MCF 10A (cell line): ENCODE measurements around the gene ZNF74. TPM values are rescaled to one million over a fixed set of nuclear protein-coding genes. Genes with fewer than 3 reads are reported as not detected.
"Not testable (repeated sequence)": the region's sequence is repeated elsewhere in the genome, so short reads cannot be mapped to it uniquely, and the experiment has no call there.

Experiments used
- BruUV-seq: library from RNA; stranded (reverse); fragments of 400-500 nt; replicated peaks from 2 replicates; lab custom pipeline; 2021; lab: Mats Ljungman, UMichigan
- CTCF ChIA-PET: fragments of 300-600 bp; sonication (Branson Sonifier 250); formaldehyde crosslinking; extraction: SDS; loops from one replicate; lab custom pipeline; 2021; ENCODE audit warnings: antibody characterized with exemption, inconsistent platforms; lab: Yijun Ruan, JAX
- POLR2A ChIA-PET: fragments of 300-600, 350-650 bp; sonication (Branson Sonifier 250); formaldehyde crosslinking; extraction: SDS; loops from one replicate; lab custom pipeline; 2020; ENCODE audit warnings: antibody characterized with exemption, inconsistent platforms; lab: Yijun Ruan, JAX
- DNase-seq: peaks from one replicate; pipeline ENCODE4 v3.0.0-alpha.2; 2018; ENCODE audit not compliant: unreplicated experiment
- H3K27ac Mint-ChIP-seq: one replicate; pipeline ENCODE4 v1.8.0; 2022; ENCODE audit warnings: mild to moderate bottlenecking, low read depth, mixed read lengths; ENCODE audit not compliant: unreplicated experiment
- H3K27me3 Mint-ChIP-seq: one replicate; pipeline ENCODE4 v1.8.0; 2022; ENCODE audit warnings: mixed read lengths; ENCODE audit not compliant: insufficient read depth, unreplicated experiment
- H3K36me3 Mint-ChIP-seq: one replicate; pipeline ENCODE4 v1.8.0; 2022; ENCODE audit warnings: mild to moderate bottlenecking, moderate library complexity, mixed read lengths; ENCODE audit not compliant: insufficient read depth, unreplicated experiment
- H3K4me1 Mint-ChIP-seq: one replicate; pipeline ENCODE4 v1.8.0; 2022; ENCODE audit warnings: mixed read lengths; ENCODE audit not compliant: insufficient read depth, unreplicated experiment
- H3K4me3 Mint-ChIP-seq: one replicate; pipeline ENCODE4 v1.8.0; 2022; ENCODE audit warnings: mild to moderate bottlenecking, moderate library complexity, mixed read lengths; ENCODE audit not compliant: unreplicated experiment
- H3K9me3 Mint-ChIP-seq: one replicate; pipeline ENCODE4 v1.8.0; 2022; ENCODE audit warnings: mixed read lengths; ENCODE audit not compliant: unreplicated experiment
- intact Hi-C: fragments of 100-400 bp; cut with micrococcal nuclease; formaldehyde crosslinking; loops from 2 replicates; pipeline ENCODE4 v1.14.1; 2022
- total RNA-seq: library from RNA; stranded (reverse); gene quantifications from 2 replicates; pipeline ENCODE4 v1.2.3, GENCODE V29; 2022
- TF ChIP-seq, protein P1 (sequence below): fragments of 200-600 bp; IDR thresholded peaks from one replicate; pipeline ENCODE4 v1.8.0; 2022; ENCODE audit warnings: antibody characterized with exemption, mild to moderate bottlenecking; ENCODE audit not compliant: unreplicated experiment

The ZNF74 gene
- total RNA-seq, 1 experiment from 2014 or later, result 10.4 TPM

DNA sequence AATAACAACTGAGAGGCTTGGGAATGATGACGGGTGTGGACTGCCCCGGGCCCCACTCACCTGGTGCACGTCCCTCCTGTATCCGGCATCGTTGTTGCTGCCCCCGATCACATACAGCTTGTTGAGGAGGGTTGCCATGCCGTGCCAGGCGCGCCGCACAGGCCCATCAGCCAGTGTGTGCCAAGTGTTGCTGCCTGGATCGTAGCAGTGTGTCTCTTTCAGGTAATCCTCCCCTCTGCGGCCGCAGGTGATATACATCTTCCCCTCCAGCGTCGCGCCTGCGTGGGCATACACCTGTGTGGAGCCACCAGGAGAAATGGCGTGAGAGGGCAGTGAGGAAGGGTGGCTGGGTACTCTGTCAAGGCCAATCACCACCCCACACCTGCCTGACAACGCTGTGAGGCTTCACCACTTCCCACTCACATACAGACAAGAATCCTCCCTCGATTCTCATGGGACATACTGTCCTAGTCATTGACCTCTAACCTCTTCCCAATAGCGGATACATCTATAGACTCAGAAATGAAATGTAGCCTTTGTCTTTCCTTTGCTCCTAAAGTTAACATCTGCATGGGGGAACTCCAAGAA lies 52.5 kb downstream of the ZNF74 start:
- H3K4me1 Mint-ChIP-seq, result no peaks in the 10 kb centered on the region
- ChIA-PET POLR2A (no interaction called here), CTCF (interaction anchor here (0.9 kb wide), 1 partner anchor 29 kb away, joined by 5 read pairs; no protein-coding TSS in a partner anchor)
- no peaks in the 10 kb centered on the region for H3K27me3 Mint-ChIP-seq
- no peak overlapping the region for H3K27ac Mint-ChIP-seq
- H3K36me3 Mint-ChIP-seq, result peaks cover 46% of the 10 kb centered on the region
- no TSS peak for BruUV-seq
- TF ChIP-seq, protein P1, sequence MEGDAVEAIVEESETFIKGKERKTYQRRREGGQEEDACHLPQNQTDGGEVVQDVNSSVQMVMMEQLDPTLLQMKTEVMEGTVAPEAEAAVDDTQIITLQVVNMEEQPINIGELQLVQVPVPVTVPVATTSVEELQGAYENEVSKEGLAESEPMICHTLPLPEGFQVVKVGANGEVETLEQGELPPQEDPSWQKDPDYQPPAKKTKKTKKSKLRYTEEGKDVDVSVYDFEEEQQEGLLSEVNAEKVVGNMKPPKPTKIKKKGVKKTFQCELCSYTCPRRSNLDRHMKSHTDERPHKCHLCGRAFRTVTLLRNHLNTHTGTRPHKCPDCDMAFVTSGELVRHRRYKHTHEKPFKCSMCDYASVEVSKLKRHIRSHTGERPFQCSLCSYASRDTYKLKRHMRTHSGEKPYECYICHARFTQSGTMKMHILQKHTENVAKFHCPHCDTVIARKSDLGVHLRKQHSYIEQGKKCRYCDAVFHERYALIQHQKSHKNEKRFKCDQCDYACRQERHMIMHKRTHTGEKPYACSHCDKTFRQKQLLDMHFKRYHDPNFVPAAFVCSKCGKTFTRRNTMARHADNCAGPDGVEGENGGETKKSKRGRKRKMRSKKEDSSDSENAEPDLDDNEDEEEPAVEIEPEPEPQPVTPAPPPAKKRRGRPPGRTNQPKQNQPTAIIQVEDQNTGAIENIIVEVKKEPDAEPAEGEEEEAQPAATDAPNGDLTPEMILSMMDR, result no peak
- no peak for DNase-seq
- H3K9me3 Mint-ChIP-seq, result no peaks in the 10 kb centered on the region
- intact Hi-C loops, result no loop called here
- H3K4me3 Mint-ChIP-seq, result no peak overlapping the region

DNA sequence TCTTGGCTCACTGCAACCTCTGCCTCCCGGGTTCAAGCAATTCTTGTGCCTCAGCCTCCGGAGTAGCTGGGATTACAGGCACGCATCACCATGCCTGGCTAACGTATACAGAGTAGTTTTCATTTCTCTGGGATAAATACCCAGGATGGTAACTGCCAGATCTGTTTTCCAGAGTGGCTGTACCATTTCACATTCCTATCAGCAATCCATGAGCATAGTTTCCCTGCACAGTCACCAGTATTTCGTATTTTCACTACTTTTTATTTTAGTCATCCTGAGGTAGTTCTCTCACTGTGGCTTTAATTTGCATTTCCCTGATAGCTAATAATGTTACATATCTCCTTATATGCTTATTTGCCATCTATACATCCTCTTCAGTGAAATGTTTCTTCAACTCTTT lies 54.7 kb downstream of the ZNF74 start:
- no peaks in the 10 kb centered on the region for H3K27me3 Mint-ChIP-seq
- no TSS peak for BruUV-seq
- no peaks in the 10 kb centered on the region for H3K4me1 Mint-ChIP-seq
- TF ChIP-seq, protein P1, result no peak
- POLR2A ChIA-PET, result no interaction called here
- intact Hi-C loops, result no loop called here
- CTCF ChIA-PET, result interaction anchor here (0.8 to 1.0 kb wide), 2 partner anchors 8 to 31 kb away, joined by 3 read pairs; no protein-coding TSS in a partner anchor
- H3K9me3 Mint-ChIP-seq, result no peaks in the 10 kb centered on the region
- H3K27ac Mint-ChIP-seq, result no peak overlapping the region
- peaks cover 39% of the 10 kb centered on the region for H3K36me3 Mint-ChIP-seq
- no peak overlapping the region for H3K4me3 Mint-ChIP-seq
- DNase-seq, result no peak

DNA sequence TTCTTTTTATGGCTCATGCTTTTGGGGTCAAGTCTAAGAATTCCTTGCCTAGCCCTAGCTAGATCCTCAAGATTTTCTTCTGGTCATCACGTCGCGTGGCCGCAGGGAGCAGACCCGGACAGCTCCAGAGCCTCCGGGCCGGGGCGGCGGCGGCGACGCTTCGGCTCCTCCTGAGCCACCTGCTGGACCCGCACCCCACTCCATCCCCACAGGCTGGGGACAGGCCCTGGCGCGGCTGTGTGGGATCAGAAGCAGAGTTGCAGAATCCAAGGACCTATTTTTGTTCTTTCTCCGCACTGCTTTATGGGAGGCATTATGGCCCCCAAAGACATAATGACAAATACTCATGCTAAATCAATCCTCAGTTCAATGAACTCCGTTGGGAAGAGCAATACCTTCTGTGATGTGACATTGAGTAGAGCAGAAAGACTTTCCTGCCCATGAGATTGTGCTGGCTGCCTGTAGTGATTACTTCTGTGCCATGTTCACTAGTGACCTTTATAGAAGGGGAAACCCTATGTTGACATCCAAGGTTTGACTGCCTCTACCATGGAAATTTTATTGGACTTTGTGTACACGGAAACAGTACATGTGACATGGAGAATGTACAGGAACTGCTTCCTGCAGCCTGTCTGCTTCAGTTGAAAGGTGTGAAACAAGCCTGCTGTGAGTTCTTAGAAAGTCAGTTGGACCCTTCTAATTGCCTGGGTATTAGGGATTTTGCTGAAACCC lies 56.0 kb downstream of the ZNF74 start:
- Mint-ChIP-seq H3K36me3 (peaks cover 32% of the 10 kb centered on the region), H3K27ac (no peak overlapping the region), H3K9me3 (no peaks in the 10 kb centered on the region), H3K4me3 (no peak overlapping the region), H3K4me1 (no peaks in the 10 kb centered on the region), H3K27me3 (no peaks in the 10 kb centered on the region)
- POLR2A ChIA-PET, result interaction anchor here (0.5 to 0.6 kb wide), 2 partner anchors 58 to 1581 kb away, joined by 3 read pairs; partner anchors contain the start of gene MED15
- intact Hi-C loops, result no loop called here
- BruUV-seq, result no TSS peak
- CTCF ChIA-PET, result no interaction called here
- DNase-seq, result no peak
- TF ChIP-seq, protein P1, result no peak

DNA sequence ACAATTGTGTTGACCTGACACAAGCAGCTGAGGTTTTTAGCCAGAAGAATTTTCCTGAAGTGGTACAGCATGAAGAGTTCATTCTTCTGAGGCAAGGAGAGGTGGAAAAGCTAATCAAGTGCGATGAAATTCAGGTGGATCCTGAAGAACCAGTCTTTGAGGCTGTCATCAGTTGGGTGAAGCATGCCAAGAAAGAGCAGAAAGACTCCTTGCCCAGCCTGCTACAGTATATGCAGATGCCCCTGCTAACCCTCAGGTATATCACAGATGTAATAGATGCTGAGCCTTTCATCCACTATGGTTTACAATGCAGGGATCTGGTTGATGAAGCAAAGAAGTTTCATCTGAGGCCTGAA lies 56.6 kb downstream of the ZNF74 start:
- POLR2A ChIA-PET, result interaction anchor here (0.5 to 0.6 kb wide), 2 partner anchors 57 to 1580 kb away, joined by 3 read pairs; partner anchors contain the start of gene MED15
- CTCF ChIA-PET, result no interaction called here

DNA sequence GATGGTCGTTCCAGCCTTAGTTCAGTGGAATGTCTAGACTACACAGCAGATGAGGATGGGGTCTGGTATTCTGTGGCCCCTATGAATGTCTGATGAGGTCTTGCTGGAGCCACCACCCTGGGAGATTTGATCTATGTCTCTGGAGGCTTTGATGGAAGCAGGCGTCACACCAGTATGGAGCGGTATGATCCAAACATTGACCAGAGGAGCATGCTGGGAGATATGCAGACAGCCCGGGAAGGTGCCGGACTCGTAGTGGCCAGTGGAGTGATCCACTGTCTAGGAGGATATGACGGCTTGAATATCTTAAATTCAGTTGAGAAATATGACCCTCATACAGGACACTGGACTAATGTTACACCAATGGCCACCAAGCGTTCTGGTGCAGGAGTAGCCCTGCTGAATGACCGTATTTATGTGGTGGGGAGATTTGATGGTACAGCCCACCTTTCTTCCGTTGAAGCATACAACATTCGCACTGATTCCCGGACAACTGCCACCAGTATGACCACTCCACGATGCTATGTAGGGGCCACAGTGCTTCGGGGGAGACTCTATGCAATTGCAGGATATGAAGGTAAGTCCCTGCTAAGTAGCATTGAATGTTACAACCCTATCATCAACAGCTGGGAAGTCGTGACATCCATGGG lies 57.3 kb downstream of the ZNF74 start:
- H3K4me1 Mint-ChIP-seq, H3K4me3 Mint-ChIP-seq, H3K27me3 Mint-ChIP-seq, intact Hi-C loops, H3K9me3 Mint-ChIP-seq, H3K27ac Mint-ChIP-seq, DNase-seq, CTCF ChIA-PET, BruUV-seq: not testable (repeated sequence)
- POLR2A ChIA-PET, result interaction anchor here (0.6 kb wide), 1 partner anchor 1579 kb away, joined by 3 read pairs; no protein-coding TSS in a partner anchor
- peaks cover 34% of the 10 kb centered on the region for H3K36me3 Mint-ChIP-seq

More for the DNA sequence above, 56.6 kb downstream of the ZNF74 start:
- Mint-ChIP-seq H3K27me3 (no peaks in the 10 kb centered on the region), H3K4me1 (no peaks in the 10 kb centered on the region), H3K4me3 (no peak overlapping the region), H3K27ac (no peak overlapping the region), H3K36me3 (peaks cover 32% of the 10 kb centered on the region), H3K9me3 (no peaks in the 10 kb centered on the region)
- BruUV-seq, result no TSS peak
- DNase-seq, result no peak
- TF ChIP-seq, protein P1, result no peak
- intact Hi-C loops, result no loop called here
